Panc1 (cell line): ENCODE measurements around the gene SGSH. TPM values are rescaled to one million over a fixed set of nuclear protein-coding genes. Genes with fewer than 3 reads are reported as not detected.

ENCODE experiments used
- ATAC-seq: fragments of 200-7000 bp; cut with Tn5 transposase; 2 replicates; pipeline ENCODE4 v1.9.1; 2020; ENCODE audit warnings: mild to moderate bottlenecking, moderate library complexity
- BruUV-seq: library from RNA; stranded (reverse); fragments of 400-500 nt; replicated peaks from 2 replicates; lab custom pipeline; 2021; lab: Mats Ljungman, UMichigan
- CTCF ChIA-PET: fragments of 300-600 bp; sonication (Branson Sonifier 250); formaldehyde crosslinking; loops from one replicate; lab custom pipeline; 2022; ENCODE audit warnings: antibody characterized with exemption; lab: Charles Lee
- POLR2A ChIA-PET: fragments of 300-600 bp; sonication (Branson Sonifier 250); formaldehyde crosslinking; loops from one replicate; lab custom pipeline; 2022; ENCODE audit warnings: antibody characterized with exemption; lab: Charles Lee
- DNase-seq: peaks from one replicate; pipeline ENCODE4 v3.0.0-alpha.2; 2010; ENCODE audit warnings: low read depth, low spot score
- H3K27ac ChIP-seq: 2 replicates; pipeline ENCODE4 v1.5.1; 2011; ENCODE audit warnings: mild to moderate bottlenecking, low read length, inconsistent platforms
- H3K27me3 ChIP-seq: fragments of 200-500 bp; sonication (Bioruptor generic); 2 replicates; pipeline ENCODE4 v1.6.0; 2014; ENCODE audit warnings: low read length, inconsistent platforms; ENCODE audit not compliant: control insufficient read depth, insufficient read depth
- H3K36me3 ChIP-seq: fragments of 200-500 bp; sonication (Bioruptor generic); 2 replicates; pipeline ENCODE4 v1.5.1; 2014; ENCODE audit warnings: inconsistent platforms, mild to moderate bottlenecking, low read length, moderate library complexity; ENCODE audit not compliant: control insufficient read depth, insufficient read depth
- H3K4me1 ChIP-seq: 2 replicates; pipeline ENCODE4 v1.5.1; 2011; ENCODE audit warnings: inconsistent platforms, mild to moderate bottlenecking, low read length, moderate library complexity; ENCODE audit not compliant: control insufficient read depth, insufficient read depth
- H3K4me3 ChIP-seq, 2 experiments: 2 replicates each; pipeline ENCODE4 v1.5.1; 2011 to 2012; ENCODE audit warnings: low read depth in 2 of 2, low read length in 2 of 2, mild to moderate bottlenecking in 2 of 2, inconsistent platforms in 1 of 2, moderate library complexity in 1 of 2
- H3K9me3 ChIP-seq: fragments of 200-500 bp; sonication (Bioruptor generic); 2 replicates; pipeline ENCODE4 v1.5.1; 2014; ENCODE audit warnings: low read depth, mild to moderate bottlenecking, inconsistent platforms, low read length, moderate library complexity; ENCODE audit not compliant: control insufficient read depth, insufficient read depth
- CTCF ChIP-seq: fragments of 450-650 bp; IDR thresholded peaks from 2 replicates; pipeline ENCODE4 v1.5.1; 2017; ENCODE audit warnings: mild to moderate bottlenecking
- POLR2AphosphoS5 ChIP-seq: IDR thresholded peaks from 2 replicates; pipeline ENCODE4 v1.6.1; 2012; ENCODE audit warnings: mild to moderate bottlenecking, low read depth, low read length, moderate library complexity
- SIN3A ChIP-seq: IDR thresholded peaks from 2 replicates; pipeline ENCODE4 v1.6.1; 2012; ENCODE audit warnings: low read depth, mild to moderate bottlenecking, low read length, moderate library complexity, borderline replicate concordance; ENCODE audit not compliant: insufficient read depth
- TCF7L2 ChIP-seq: IDR thresholded peaks from 2 replicates; pipeline ENCODE4 v1.6.1; 2011; ENCODE audit warnings: mild to moderate bottlenecking, low read depth, low read length, inconsistent platforms
- in situ Hi-C: cut with HindIII; loops from 2 replicates; pipeline ENCODE4 v1.10.0; 2016; ENCODE audit warnings: low sequenced_read_pairs, low pct_unique_long_range_greater_than_20kb
- intact Hi-C: fragments of 100-400 bp; cut with micrococcal nuclease; formaldehyde crosslinking; loops from one replicate; pipeline ENCODE4 v1.10.0; 2022; ENCODE audit not compliant: unreplicated experiment
- total RNA-seq: library from RNA; stranded (reverse); gene quantifications from one replicate; pipeline ENCODE4 v1.2.1, GENCODE V29; 2021; ENCODE audit not compliant: unreplicated experiment
- TF ChIP-seq, protein P1 (sequence below), 2 experiments: IDR thresholded peaks; 2 replicates each; pipeline ENCODE4 v1.6.1; 2011 to 2012; ENCODE audit warnings: low read depth in 2 of 2, control low read depth in 1 of 2, low read length in 1 of 2, mild to moderate bottlenecking in 1 of 2, moderate library complexity in 1 of 2; ENCODE audit not compliant: insufficient read depth in 1 of 2

Gene SGSH
- total RNA-seq, 1 experiment from 2014 or later, result 70.2 TPM

GRCh38 chr17:80265205-80266068, 45.3 kb upstream of the SGSH start:
- in situ Hi-C loops, result no loop called here
- POLR2A ChIA-PET, result no interaction called here
- H3K36me3 ChIP-seq, result no peaks in the 10 kb centered on the region; the same call in none of the 2 replicates

GRCh38 chr17:80264205-80265075, 44.3 kb upstream of the SGSH start:
- intact Hi-C loops (no loop called here), in situ Hi-C loops (no loop called here)
- POLR2A ChIA-PET, result no interaction called here
- TF ChIP-seq TCF7L2, result no peak
- TF ChIP-seq, protein P1, sequence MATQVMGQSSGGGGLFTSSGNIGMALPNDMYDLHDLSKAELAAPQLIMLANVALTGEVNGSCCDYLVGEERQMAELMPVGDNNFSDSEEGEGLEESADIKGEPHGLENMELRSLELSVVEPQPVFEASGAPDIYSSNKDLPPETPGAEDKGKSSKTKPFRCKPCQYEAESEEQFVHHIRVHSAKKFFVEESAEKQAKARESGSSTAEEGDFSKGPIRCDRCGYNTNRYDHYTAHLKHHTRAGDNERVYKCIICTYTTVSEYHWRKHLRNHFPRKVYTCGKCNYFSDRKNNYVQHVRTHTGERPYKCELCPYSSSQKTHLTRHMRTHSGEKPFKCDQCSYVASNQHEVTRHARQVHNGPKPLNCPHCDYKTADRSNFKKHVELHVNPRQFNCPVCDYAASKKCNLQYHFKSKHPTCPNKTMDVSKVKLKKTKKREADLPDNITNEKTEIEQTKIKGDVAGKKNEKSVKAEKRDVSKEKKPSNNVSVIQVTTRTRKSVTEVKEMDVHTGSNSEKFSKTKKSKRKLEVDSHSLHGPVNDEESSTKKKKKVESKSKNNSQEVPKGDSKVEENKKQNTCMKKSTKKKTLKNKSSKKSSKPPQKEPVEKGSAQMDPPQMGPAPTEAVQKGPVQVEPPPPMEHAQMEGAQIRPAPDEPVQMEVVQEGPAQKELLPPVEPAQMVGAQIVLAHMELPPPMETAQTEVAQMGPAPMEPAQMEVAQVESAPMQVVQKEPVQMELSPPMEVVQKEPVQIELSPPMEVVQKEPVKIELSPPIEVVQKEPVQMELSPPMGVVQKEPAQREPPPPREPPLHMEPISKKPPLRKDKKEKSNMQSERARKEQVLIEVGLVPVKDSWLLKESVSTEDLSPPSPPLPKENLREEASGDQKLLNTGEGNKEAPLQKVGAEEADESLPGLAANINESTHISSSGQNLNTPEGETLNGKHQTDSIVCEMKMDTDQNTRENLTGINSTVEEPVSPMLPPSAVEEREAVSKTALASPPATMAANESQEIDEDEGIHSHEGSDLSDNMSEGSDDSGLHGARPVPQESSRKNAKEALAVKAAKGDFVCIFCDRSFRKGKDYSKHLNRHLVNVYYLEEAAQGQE (IDR thresholded peaks at IDR 0.05; ENCODE audit: insufficient read depth in 1 of 2, low read depth in 2 of 2, low read length in 1 of 2), result no peak
- no peak for TF ChIP-seq CTCF
- no peak for TF ChIP-seq SIN3A
- no peak for TF ChIP-seq POLR2AphosphoS5
- H3K27me3 ChIP-seq, result no peaks in the 10 kb centered on the region
- ATAC-seq (no peak), DNase-seq (no peak)
- no TSS peak for BruUV-seq
- peak overlapping the region; percentile 78 for H3K27ac ChIP-seq
- H3K4me1 ChIP-seq, result peaks cover 28% of the 10 kb centered on the region
- CTCF ChIA-PET, result no interaction called here
- no peaks in the 10 kb centered on the region for H3K9me3 ChIP-seq
- peak overlapping the region; percentile 6 to 38; a peak in 3 of 4 replicates for H3K4me3 ChIP-seq
- no peaks in the 10 kb centered on the region; the same call in none of the 2 replicates for H3K36me3 ChIP-seq

More at GRCh38 chr17:80265205-80266068, 45.3 kb upstream of the SGSH start:
- DNase-seq (no peak), ATAC-seq (no peak)
- intact Hi-C loops, result no loop called here
- TSS peak; percentile 15 for BruUV-seq
- TF ChIP-seq POLR2AphosphoS5, result no peak
- TF ChIP-seq, protein P1 (IDR thresholded peaks at IDR 0.05; ENCODE audit: insufficient read depth in 1 of 2, low read depth in 2 of 2, low read length in 1 of 2), result no peak
- no peak for TF ChIP-seq CTCF
- TF ChIP-seq TCF7L2, result no peak
- no peak for TF ChIP-seq SIN3A
- Histone ChIP-seq H3K27ac (0 out of 2 replicates have a peak overlapping the region, but pooled peaks have one; percentile 5), H3K27me3 (no peaks in the 10 kb centered on the region), H3K9me3 (no peaks in the 10 kb centered on the region), H3K4me3 (no peak overlapping the region), H3K4me1 (peaks cover 23% of the 10 kb centered on the region)
- CTCF ChIA-PET, result no interaction called here
